ENCODE results near the gene CTRB1. TPM values are rescaled to one million over a fixed set of nuclear protein-coding genes. Genes with fewer than 3 reads are reported as not detected.

The CTRB1 gene
- total RNA-seq, 1 experiment from 2014 or later, result not detected

GRCh38 chr16:75216576-75216975 lies 2.2 kb upstream of the CTRB1 start:
- no peak overlapping the region for H3K27ac ChIP-seq (ENCODE audit: insufficient read length, low read depth, low read length)
- DNase-seq, result no peak
- no peaks in the 10 kb centered on the region for H3K9me3 ChIP-seq (ENCODE audit: control insufficient read depth, low read depth, low read length)
- H2BK15ac ChIP-seq (ENCODE audit: low read depth, low read length), result no peak overlapping the region
- no peak overlapping the region for H2AFZ ChIP-seq (ENCODE audit: low read length)
- no peaks in the 10 kb centered on the region for H3K79me1 ChIP-seq (ENCODE audit: insufficient read depth, low read depth, low read length, poor library complexity, severe bottlenecking)
- H3K23me2 ChIP-seq (ENCODE audit: insufficient read length, low read depth, low read length, poor library complexity, severe bottlenecking), result no peaks in the 10 kb centered on the region
- H2BK12ac ChIP-seq (ENCODE audit: insufficient read length, low read depth, low read length), result no peak overlapping the region
- H3K9ac ChIP-seq (ENCODE audit: extremely low read depth, insufficient read length, low read length), result no peak overlapping the region
- no peak overlapping the region for H4K5ac ChIP-seq (ENCODE audit: insufficient read length, low read depth, low read length)
- no peak overlapping the region for H4K91ac ChIP-seq (ENCODE audit: insufficient read length, low read depth, low read length)
- no peak overlapping the region for H3K4me3 Mint-ChIP-seq
- H2AK5ac ChIP-seq (ENCODE audit: insufficient read length, low read length), result no peak overlapping the region
- H3K4me1 Mint-ChIP-seq, result peaks cover 7 to 18% of the 10 kb centered on the region in 2 experiments
- no peak overlapping the region for H3T11ph ChIP-seq (ENCODE audit: low read length)
- TF ChIP-seq CTCF (conservative IDR thresholded peaks at IDR 0.05), result no peak
- no CpG with 5 or more reads among the region's 7 CpGs for WGBS (ENCODE audit: extremely low coverage, insufficient read length, low lambda C conversion rate)
- H3K4ac ChIP-seq (ENCODE audit: low read depth, low read length), result no peak overlapping the region
- H3K23ac ChIP-seq (ENCODE audit: insufficient read length, low read depth, low read length), result no peak overlapping the region
- no peaks in the 10 kb centered on the region for H3K36me3 Mint-ChIP-seq (ENCODE audit: insufficient read depth in 1 of 3, low read depth in 3 of 3)
- no peaks in the 10 kb centered on the region for H3K9me3 Mint-ChIP-seq
- H3K4me2 ChIP-seq (ENCODE audit: insufficient read depth, insufficient read length, low read length), result no peak overlapping the region
- H3K14ac ChIP-seq (ENCODE audit: insufficient read depth, low read length), result no peak overlapping the region
- no peaks in the 10 kb centered on the region for H3K4me1 ChIP-seq (ENCODE audit: insufficient read depth, low read length)
- H3K27me3 Mint-ChIP-seq (ENCODE audit: low read depth), result no peaks in the 10 kb centered on the region; the same call in 1 of the 2 replicates
- no peak overlapping the region for H3K56ac ChIP-seq (ENCODE audit: insufficient read length, low read depth, low read length)
- no peaks in the 10 kb centered on the region for H3K27me3 ChIP-seq (ENCODE audit: insufficient read depth, low read length)
- H4K8ac ChIP-seq (replicated peaks; ENCODE audit: insufficient read length, low read depth, low read length), result no peak overlapping the region
- H2BK20ac ChIP-seq (ENCODE audit: low read depth, low read length, poor library complexity, severe bottlenecking), result no peak overlapping the region
- no peak overlapping the region for H3K27ac Mint-ChIP-seq
- no peak overlapping the region for H3K18ac ChIP-seq (ENCODE audit: insufficient read length, low read depth, low read length)
- no peak overlapping the region for H2BK120ac ChIP-seq (ENCODE audit: low read depth, low read length, poor library complexity, severe bottlenecking)
- H3K79me2 ChIP-seq (ENCODE audit: insufficient read depth, low read length), result no peaks in the 10 kb centered on the region
- H4K20me1 ChIP-seq (ENCODE audit: control insufficient read depth, insufficient read depth, insufficient read length), result no peaks in the 10 kb centered on the region
- H2BK5ac ChIP-seq (ENCODE audit: insufficient read length, low read length), result no peak overlapping the region

Measured in H9 (cell line).